GM21515 (cell line): ENCODE measurements around the gene TBCEL.
A peak's percentile ranks its signal among the peaks of the same experiment; 100 is the strongest.

Source experiments
- ATAC-seq: cut with Tn5 transposase; IDR thresholded peaks from one replicate; pipeline ENCODE4 v1.9.1; 2021; ENCODE audit not compliant: unreplicated experiment

Gene TBCEL

DNA sequence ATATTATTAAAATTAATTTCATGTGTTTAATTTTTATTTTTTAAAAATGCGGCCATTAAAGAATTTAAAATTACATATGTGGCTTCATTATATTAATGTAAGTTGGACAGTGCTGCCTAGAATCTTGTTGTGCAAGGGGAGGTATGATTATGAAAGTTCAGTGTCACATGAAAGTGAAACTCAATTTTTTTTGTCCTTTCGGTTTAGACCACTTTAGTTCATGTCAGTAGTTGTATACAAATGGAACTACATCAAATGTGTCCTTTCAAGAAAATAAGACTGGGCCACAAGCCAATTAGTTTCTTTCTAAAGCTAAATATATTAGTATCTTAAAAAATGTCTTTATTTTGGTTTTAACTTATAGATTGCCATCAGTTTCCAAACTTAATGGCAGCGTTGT, 35.7 kb downstream of the TBCEL start:
- peak; percentile 97 for ATAC-seq

DNA sequence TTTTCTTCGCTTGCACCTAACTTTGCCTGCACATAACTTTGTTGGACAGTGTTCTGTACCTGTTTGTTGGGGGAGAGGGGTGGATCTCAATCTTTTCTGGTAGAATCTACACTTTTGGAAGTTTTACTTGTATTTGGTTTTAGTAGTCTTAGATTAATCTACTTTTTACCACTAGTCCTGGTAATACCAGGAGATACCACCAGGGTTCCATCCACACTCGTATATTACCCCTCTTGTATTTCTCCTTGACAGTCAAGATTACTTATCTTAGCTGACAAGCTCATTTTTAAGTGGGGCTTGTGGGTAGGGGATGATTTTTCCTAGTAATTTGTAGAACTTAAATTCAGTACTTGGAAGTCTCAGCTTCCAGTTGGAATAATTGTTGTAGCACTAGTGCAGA, 39.8 kb downstream of the TBCEL start:
- no peak for ATAC-seq

DNA sequence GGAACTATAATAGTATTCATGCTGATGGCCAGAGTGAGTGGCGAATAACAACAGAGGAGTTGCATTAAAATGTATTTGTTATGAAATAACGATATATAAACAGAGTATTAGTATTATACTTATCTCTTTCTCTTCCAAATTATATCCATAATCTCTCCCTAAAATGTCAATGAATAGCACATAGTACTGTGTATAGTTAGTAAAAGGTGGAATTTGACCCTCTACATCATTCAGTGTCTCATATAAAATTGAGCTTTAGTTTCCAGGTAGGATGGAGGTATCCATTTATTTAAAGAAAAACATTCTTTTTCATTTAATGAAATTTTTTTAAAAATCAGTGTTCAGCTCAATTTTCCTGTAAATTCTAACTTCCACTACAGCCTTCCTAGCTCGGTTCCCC, 42.7 kb downstream of the TBCEL start:
- ATAC-seq = no peak

DNA sequence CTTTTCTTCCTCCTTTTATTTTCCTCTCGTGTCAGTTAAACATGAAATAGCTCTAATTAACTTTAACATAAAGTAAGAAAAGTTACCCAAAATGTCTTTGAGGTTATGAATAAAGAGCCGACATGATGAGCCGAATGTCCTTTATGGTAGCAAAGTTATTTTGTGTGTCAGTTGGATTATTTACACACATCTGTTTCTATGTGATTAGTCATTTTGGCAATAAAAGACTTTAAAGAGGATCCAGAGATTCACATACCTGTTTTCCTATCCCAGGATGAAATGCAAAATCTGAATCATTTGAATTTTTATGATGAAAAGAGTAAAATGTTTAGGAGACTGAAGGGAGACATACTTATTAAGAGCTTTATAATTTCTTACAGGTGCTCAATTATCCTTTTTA, 43.1 kb downstream of the TBCEL start:
- no peak for ATAC-seq

DNA sequence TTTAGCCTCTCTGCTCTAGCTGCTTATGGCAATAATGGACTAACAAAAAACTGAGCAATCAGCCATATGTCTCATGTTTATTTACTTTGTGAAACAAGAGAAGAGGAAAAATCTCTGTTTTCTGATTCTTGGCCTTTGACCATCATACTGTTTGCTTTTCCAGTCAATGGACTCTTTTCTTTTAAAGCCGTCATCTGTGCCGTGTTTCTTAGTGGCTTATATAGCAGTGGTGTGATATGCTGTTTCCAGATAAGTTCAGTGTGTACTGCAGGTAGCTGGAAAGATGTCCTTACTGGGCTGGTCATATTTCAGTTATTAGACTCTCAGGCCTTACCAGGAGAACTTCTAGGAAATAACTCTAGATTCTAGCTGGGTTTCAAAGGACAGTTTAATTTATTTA, 43.6 kb downstream of the TBCEL start:
- ATAC-seq = no peak

DNA sequence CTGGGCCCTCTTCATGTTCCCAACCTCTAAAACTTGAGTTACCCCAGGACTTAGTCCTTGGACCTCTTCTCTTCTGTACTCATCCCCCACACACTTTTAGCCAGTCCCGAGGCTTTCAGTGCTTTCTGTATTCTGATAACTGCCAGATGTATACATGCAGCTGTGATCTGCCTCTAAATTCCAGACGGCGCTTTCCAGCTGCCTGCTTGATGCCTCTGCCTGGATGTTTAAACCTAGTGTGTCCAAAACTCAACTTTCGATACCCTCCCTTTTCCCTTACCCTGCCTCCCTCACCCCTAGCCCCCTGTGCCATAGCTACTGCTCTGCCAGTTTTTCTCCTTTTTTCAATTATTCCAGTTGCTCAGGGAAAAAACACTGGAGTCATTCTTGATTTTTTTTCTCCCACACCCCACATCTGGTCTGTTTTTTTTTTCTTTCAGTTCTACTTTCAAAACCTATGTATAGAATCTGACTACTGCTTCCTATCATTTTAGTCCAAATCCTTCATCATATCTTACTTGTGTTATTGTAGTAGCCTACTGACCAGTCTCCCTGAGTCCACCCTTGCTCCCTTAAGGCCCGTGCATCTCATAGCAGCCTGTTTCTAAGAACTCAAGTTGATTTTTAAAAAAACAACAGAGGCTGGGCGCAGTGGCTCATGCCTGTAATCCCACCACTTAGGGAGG, 44.2 kb downstream of the TBCEL start:
- no peak for ATAC-seq

DNA sequence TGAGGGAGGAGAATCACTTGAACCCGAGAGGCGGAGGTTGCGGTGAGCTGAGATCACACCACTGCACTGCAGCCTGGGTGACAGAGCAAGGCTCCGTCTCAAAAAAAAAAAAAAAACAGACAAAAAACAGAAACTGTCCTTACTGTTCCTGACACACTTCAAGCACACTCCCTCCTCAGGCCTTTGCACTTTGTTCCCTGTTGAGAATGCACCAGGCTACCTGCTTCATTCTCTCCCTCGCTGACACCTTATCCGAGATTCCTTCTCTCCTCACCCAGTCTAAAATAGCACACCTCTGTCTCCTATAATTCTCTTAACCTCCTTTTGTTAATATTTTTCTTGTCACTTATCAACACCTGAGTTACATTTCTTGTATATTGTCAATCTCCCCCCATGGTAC, 44.9 kb downstream of the TBCEL start:
- ATAC-seq = no peak

DNA sequence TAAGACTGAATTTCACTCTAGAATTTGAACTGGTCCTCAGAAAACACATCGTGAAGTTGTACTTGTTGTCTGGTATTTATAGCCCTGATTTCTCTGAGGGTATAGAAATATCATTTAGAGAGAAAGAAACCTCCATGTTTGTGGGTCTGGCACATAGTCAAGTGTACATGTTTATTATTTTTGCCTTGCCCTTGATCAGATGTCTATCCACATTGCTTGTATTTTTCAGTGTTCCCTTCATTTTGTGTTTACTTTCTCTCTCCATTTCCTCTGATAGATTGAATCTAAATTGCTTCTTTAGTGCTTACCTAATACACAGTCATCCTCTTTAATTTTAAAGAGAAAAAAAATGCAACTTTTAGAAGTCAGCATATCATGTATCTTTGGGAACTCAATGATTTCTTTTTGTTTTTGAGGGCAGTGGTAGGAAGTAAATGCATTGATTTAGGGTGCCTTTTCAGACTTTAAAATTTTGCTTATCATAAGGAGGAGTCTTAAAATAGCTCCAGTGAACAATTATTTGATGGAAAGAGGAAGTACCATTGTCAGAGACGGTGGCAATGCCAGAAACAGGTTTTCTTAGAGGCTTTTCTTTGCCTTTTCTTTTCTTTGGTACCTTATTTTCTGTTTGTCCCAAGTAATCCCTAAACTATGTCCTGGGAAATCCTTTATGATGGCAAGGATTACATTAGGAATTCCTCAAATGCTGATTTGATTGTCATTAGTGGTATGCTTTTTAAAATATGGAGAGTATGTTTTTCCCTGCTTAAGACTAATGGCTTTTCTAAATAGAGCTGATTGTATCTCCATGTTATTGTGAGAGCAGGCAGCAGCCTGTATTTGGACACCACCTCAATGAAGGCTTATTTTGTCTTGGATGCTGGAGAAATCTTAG, 47.3 kb downstream of the TBCEL start:
- no peak for ATAC-seq

DNA sequence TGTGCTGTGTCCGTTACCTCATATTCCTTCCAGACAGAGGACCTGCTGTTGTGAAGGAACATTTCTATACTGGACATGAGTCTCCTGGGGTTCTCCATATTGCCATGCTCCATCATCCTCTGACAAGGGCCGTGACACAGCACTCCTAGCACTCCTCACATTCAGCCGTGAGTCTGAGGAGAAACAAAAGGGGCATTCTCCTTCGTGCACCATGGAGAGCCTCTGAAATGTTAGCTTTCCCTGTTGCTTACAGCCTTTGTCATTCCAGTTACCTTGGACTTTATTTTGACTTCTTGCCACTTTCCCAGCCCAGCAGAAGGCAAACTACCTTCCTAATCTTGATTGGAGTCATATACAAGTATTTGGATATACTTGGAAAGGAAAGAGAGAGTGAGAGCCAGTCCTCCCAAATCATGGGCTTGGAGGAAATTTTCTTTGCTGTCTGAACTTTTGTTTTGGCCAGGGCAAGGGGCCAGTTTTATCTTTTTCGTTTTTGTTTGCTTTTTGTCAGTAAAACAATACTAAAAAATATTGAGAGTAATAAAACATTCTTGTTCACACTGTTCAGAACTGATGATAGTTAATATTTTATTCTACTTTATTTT, 48.0 kb downstream of the TBCEL start:
- ATAC-seq = no peak

DNA sequence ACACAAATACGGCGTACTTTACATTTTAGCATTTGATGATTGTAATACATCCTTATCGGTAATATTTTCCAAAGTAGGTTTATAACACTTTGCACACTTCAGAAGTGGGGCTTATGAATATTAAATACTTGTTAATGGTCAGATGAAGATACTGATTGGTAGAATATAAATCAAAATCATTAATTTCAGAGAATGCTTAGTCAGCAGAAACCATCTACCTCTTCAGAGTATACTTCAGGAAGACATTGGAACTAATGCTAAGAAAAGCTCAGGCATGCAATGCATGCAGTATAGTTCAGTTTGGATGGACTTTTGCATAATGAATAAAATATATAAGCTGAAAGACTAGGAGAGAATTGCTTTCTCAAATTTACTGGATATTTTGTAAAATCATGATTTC, 57.4 kb downstream of the TBCEL start:
- no peak for ATAC-seq

DNA sequence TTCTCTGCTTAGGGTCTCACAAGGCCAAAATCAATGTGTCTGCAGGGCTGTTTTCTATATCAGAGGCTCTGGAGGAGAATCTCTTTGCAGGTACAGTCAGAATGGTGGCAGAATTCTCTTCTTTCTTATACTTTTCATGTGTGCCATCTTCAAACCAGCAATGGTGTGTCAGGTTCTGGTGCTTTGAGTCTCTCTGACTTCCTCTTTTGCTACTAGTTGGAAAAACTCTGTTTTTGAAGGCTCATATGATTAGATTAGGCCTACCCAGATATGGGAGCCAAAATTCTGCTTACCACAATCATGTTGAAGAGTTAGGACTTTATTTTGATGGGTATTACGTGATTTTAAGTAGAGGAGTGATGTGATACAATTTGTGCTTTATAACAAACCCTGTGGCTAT, 58.3 kb downstream of the TBCEL start:
- no peak for ATAC-seq

DNA sequence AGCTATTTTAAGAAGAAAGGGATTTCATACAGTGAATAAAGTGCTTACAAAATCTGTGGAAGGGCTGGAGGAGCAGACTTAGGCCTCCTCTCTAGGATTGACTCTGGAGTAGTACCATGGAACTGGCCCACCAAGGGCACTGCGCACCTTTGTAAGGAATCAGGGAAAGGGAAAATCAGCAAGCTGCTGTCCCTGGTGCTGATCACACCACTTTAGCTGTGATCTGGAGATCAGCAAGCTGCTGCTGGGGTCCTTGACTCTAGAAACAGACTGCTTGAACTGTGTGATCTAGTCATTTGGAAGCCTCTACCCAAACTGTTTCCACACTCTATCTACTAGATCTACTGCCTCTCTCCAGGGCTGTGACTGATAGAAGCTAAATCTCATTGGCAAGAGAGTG, 58.8 kb downstream of the TBCEL start:
- no peak for ATAC-seq

DNA sequence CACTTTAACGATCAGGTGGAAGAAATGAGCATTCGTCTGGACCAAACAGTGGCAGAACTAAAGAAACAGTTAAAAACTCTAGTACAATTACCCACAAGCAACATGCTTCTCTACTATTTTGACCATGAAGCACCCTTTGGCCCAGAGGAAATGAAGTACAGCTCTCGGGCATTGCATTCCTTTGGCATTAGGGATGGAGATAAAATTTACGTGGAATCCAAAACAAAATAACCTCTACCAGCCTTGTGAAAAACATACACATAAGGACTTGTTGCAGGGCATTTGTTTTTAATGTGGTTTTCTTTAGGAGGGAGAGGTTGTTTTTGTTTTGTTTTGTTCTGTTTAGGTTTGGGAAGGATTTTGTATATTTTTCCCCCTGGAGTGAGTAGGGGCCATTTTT, 63.0 kb downstream of the TBCEL start:
- ATAC-seq = no peak

DNA sequence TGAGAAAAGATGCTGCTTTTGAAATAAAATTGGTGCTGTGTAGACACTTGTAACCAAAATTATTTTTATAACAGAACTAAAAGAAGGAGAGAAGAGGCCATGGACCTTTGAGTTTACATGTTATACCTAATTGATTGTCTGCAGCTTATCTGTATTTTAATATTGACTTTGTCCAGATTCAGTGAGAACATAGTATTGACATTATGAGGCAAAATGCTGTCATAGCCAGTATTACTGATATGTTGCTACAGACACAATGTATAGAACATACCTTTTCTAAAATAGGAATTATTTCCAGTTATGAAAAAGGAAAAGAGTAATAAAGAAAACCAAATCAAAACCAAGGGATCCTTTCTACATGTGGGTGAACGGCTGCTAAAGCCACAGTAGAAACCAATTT, 65.7 kb downstream of the TBCEL start:
- ATAC-seq = no peak

DNA sequence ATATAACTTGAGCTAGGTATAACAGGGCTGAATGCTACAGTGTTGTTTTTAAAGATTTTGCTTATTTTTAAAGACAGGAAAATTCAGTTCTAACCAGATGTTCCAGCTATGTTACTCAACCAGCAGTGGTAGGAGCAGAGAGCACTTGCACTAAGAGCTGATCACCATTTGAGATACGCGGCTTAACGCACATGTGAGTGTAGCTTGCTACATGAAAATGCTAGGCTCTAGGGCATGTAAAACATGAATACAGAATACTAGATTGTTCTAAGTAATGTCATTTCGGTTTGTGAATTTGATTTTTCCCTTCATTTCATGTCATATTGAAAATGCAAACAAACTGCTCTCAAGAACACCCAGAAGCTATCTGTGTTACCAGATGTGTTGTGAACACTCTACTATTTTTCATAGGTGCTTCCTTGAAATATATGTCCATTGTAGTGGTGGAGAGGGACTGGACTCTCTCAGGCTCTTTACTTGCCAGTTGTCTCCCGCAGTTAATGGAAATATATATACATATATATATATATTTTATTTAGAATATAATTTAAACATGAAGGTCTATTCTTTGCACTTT, 66.3 kb downstream of the TBCEL start:
- no peak for ATAC-seq

DNA sequence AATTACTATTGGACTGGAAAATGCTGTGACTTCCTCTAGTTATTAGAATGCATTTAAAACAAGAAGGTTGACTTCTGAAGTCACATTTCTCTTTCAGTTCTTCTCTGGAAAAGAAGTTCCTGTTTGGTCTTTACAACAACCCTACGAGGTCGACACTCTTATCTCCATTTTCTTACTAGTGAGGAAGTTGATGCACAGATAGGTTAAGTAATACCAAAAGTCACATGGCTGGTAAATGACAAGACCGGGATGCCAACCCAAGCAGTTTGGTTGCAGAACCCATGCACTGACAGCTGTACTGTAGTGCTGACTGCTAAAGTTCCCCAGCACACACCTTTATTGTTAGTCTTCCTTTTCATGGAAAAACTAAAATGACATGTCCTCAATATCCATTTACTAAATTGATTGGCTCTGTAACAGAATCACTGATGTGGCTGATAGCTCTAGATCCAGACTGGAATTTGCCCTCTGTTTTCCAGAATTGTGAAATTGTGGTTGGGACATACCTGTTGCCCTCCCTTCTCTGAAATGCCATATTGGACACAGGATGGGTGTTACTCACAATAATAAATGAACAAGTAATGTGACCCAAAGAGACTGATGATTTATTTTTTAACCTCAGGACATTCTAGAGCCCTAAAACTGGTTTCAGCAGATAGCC, 67.7 kb downstream of the TBCEL start:
- no peak for ATAC-seq

DNA sequence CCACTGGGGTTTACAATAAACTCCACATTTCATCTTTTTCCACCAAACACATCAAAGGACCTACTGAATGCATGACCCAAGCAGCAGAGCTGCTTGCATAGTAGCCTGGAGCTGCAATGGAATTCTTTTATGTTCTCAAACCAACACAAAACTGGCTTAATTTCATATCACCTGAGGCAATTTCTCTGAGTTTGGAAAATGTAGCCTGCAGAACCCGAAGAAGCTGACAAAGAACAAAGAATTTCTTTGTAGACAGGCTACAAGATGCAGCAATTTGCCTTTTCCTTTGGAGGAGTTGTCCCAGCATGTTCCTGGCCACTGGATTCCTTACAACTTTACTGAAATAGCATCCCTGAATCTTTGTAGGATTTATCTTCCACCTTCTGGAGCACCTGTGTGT, 71.7 kb downstream of the TBCEL start:
- no peak for ATAC-seq

DNA sequence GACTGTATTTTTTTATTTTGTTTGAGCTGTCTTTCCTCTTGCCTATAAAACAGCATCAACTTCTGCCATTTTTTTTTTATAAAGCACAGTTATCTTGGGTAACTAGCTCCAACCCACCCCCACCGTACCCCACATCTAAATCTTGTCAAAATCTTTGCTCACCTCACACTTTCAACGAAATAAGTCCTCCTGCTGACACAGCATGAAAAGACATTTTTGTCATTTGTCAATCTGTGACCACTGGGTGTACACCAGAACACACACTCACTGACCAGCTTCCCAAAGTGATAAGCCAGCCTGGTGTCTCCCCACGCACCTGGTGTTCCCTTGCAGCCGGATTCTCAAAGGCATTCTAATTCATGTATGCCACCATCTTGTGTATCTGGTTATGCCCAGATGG, 75.5 kb downstream of the TBCEL start:
- ATAC-seq = no peak

DNA sequence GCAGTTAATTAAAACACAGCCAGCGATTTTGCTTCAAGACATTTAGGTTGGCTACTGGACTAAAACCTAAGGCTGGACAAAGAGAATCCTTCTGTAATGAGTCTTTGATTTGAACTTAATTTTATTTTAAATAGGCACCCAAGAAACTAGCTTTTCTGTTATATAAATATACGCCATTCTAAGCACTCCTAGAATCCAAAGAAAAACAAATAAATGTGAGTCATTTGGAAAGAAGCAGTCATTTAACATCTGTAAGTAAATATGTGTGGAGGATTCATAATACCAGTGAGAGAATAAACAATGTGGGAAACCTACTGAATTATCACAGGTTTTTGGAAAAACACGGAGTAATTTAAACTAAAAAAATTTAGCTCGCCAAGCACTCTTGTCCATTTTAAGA, 76.0 kb downstream of the TBCEL start:
- no peak for ATAC-seq

DNA sequence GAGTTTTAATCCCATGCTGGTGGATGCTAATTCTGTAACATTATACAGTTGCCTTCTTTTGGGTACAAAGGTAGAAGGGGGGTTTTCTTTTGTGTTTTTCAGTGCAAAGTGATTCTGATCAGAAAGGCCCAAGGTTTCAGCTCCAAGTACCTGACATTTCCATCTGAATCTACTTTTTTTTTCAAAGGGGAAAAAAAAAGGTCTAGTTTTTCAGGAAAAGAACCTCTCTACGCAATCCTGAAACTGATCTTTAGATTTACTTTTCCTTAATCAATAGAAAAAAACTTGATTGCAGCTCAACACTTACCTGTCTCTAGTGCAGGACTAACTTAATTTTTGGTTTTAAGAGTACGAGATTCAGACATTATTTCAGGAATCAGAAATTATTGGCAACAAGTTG, 77.0 kb downstream of the TBCEL start, which contains the start of gene TECTA:
TECTA (plus strand) TSS at position 301 of the 400 bp plus-strand sequence. CDS start 1,423 bp downstream, outside the sequence.
- ATAC-seq = no peak

DNA sequence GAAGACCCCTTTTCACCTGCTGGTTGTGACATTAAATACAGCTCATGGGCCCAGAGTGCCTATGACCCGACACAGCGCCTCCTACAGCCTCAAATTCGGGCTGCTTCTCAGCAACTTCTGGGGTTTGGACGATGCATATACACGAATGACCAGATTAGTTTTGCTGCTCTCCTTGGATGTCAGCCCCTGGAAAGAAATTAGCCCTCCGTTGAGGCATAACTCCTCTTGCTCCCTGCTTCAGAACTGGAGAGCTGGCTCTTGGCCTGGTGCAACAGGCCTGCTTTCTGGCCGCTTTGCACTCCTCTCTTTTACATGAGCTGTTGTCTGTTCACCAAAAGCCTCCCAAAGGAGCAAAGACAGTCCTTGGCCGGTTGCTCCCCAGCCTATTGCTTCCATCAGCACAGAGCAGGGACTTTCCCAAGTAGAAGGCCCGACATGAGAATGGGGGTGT, 80.4 kb downstream of the TBCEL start:
- ATAC-seq = no peak
